Endothelial cell of umbilical vein (primary cell): ENCODE data around the gene ZNF83.

ENCODE experiments used
- CTCF ChIP-seq, 2 donors: IDR thresholded peaks; 1 replicate in 1 of 2; 2 replicates in 1 of 2; pipeline ENCODE4 v1.5.1; 2011; ENCODE audit warnings: low read length in 2 of 2, mild to moderate bottlenecking in 2 of 2, moderate library complexity in 2 of 2, control low read depth in 1 of 2, inconsistent platforms in 1 of 2, low read depth in 1 of 2; ENCODE audit not compliant: insufficient read depth in 1 of 2; ENCODE audit errors: extremely low read depth in 1 of 2
- EZH2 ChIP-seq: IDR thresholded peaks from 2 replicates; pipeline ENCODE4 v1.6.1; 2012; ENCODE audit warnings: borderline replicate concordance, low read depth, mild to moderate bottlenecking, moderate library complexity, low read length, inconsistent platforms; ENCODE audit not compliant: severe bottlenecking
- POLR2A ChIP-seq: IDR thresholded peaks from 2 replicates; pipeline ENCODE4 v1.6.1; 2012; ENCODE audit warnings: low read depth, mild to moderate bottlenecking, control low read depth, low read length
- POLR2AphosphoS5 ChIP-seq: IDR thresholded peaks from 2 replicates; pipeline ENCODE4 v1.6.1; 2012; ENCODE audit warnings: low read depth, mild to moderate bottlenecking, control low read depth, low read length, moderate library complexity; ENCODE audit not compliant: insufficient read depth
- TF ChIP-seq, protein P1 (sequence below): IDR thresholded peaks from 2 replicates; pipeline ENCODE4 v1.6.1; 2011; ENCODE audit not compliant: insufficient read depth, insufficient read length

DNA sequence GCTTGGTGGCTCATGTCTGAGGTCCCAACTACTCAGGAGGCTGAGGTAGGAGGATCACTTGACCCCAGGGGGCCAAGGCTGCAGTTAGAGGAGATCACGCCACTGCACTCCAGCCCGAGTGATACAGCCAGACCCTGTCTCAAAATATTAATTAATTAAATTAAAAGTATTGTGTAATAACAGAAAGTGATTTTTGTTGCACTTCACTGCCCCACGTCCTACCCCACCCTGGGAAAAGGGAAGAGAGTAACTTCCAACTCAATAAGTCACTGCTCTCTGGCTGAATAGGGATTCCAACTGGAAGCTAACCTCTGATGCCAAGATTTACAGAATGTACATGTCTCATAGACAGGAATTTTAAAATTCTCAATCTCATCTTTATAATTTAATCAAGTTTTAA lies 49.5 kb upstream of the ZNF83 start:
- no peak for TF ChIP-seq CTCF (IDR thresholded peaks at IDR 0.05; ENCODE audit: extremely low read depth in 1 of 2, insufficient read depth in 1 of 2, low read depth in 1 of 2, low read length in 2 of 2)
- TF ChIP-seq EZH2: no peak
- no peak for TF ChIP-seq POLR2AphosphoS5
- TF ChIP-seq, protein P1, sequence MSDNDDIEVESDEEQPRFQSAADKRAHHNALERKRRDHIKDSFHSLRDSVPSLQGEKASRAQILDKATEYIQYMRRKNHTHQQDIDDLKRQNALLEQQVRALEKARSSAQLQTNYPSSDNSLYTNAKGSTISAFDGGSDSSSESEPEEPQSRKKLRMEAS: no peak
- no peak for TF ChIP-seq POLR2A
